ENCODE results near the gene SKI. TPM values are rescaled to one million over a fixed set of nuclear protein-coding genes. Genes with fewer than 3 reads are reported as not detected.
A peak's percentile ranks its signal among the peaks of the same experiment; 100 is the strongest.

Gene SKI
- total and polyA plus RNA-seq, 9 of the 15 experiments (the other 6 are each of a cell fraction or from before 2014, with no cell fraction given) = 0.10 to 60.5 (median 4.6) TPM

DNA sequence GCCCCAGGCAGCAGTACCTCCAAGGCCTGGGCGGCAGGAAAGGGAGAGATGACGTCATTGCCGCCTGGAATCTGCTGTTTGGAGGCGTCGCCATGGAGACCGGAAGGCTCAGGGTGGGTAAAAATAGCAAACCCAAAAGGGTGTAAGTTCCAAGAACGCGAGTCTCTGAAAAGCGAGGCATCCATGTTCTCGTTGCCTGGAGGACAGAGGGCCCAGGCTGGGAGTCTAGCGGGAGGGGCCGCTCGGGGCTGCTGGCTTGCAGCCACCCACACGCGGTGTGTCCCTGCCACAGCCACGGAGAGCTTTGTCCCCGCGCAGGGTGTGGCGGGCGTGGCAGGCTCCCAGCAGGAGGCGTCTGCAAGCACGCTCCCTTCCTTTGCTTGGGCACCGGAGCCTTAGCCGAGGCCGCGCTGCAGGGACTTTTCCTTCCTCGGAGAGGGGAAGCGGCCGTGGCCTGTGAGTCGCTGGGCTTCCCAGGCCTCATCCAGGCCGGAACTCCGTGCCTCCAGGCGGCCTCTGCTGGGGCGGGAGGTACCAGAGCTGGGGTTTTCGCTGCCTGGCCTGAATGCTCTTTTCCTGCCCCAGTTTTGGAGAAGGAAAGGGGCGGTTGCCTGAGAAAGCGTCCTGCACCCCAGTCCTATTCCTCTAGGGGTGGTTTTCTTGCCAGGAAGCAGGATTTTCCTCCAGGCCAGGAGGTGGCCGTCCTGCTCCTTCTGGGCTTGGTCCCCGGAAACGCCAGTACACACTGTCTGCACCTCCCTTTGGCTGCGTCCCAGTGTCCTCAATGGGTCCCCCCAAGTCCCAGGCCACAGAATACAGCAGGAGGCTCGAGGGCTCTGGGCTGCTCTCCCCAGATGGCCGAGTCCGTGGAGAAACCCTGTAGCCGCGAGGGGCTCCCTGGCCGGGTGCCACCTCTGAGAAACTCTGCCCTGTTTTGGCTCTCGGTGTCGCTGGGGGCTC lies 15.3 kb upstream of the SKI start (continued):
- TF ChIP-seq ETV6 (IDR thresholded peaks at IDR 0.05; ENCODE audit: borderline replicate concordance in 1 of 2, low read depth in 2 of 2, low read length in 1 of 2) = no peak
- no peak for TF ChIP-seq ETV6 (CRISPR knock-in tag; IDR thresholded peaks at IDR 0.05; ENCODE audit: borderline replicate concordance)
- TF ChIP-seq ZNF232 (CRISPR knock-in tag; IDR thresholded peaks at IDR 0.05) = no peak
- no peak for TF ChIP-seq MBD2 (IDR thresholded peaks at IDR 0.05; ENCODE audit: borderline replicate concordance, low read depth)
- TF ChIP-seq, protein P1, sequence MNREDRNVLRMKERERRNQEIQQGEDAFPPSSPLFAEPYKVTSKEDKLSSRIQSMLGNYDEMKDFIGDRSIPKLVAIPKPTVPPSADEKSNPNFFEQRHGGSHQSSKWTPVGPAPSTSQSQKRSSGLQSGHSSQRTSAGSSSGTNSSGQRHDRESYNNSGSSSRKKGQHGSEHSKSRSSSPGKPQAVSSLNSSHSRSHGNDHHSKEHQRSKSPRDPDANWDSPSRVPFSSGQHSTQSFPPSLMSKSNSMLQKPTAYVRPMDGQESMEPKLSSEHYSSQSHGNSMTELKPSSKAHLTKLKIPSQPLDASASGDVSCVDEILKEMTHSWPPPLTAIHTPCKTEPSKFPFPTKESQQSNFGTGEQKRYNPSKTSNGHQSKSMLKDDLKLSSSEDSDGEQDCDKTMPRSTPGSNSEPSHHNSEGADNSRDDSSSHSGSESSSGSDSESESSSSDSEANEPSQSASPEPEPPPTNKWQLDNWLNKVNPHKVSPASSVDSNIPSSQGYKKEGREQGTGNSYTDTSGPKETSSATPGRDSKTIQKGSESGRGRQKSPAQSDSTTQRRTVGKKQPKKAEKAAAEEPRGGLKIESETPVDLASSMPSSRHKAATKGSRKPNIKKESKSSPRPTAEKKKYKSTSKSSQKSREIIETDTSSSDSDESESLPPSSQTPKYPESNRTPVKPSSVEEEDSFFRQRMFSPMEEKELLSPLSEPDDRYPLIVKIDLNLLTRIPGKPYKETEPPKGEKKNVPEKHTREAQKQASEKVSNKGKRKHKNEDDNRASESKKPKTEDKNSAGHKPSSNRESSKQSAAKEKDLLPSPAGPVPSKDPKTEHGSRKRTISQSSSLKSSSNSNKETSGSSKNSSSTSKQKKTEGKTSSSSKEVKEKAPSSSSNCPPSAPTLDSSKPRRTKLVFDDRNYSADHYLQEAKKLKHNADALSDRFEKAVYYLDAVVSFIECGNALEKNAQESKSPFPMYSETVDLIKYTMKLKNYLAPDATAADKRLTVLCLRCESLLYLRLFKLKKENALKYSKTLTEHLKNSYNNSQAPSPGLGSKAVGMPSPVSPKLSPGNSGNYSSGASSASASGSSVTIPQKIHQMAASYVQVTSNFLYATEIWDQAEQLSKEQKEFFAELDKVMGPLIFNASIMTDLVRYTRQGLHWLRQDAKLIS (CRISPR knock-in tag; IDR thresholded peaks at IDR 0.05) = peak; percentile 83; the same call in 1 of the 2 replicates
- TF ChIP-seq ZNF717 (CRISPR knock-in tag; IDR thresholded peaks at IDR 0.05) = no peak
- no peak for TF ChIP-seq CBX8 (IDR thresholded peaks at IDR 0.05; ENCODE audit: borderline replicate concordance, extremely low read depth, low read depth, low read length, poor library complexity, severe bottlenecking)
- TF ChIP-seq, protein P2, sequence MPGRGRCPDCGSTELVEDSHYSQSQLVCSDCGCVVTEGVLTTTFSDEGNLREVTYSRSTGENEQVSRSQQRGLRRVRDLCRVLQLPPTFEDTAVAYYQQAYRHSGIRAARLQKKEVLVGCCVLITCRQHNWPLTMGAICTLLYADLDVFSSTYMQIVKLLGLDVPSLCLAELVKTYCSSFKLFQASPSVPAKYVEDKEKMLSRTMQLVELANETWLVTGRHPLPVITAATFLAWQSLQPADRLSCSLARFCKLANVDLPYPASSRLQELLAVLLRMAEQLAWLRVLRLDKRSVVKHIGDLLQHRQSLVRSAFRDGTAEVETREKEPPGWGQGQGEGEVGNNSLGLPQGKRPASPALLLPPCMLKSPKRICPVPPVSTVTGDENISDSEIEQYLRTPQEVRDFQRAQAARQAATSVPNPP (IDR thresholded peaks at IDR 0.05; ENCODE audit: borderline replicate concordance, insufficient read depth, insufficient read length) = no peak
- no peak for TF ChIP-seq SLC30A9 (CRISPR knock-in tag; IDR thresholded peaks at IDR 0.05)
- TF ChIP-seq EWSR1 (IDR thresholded peaks at IDR 0.05; ENCODE audit: borderline replicate concordance, low read depth, partially characterized antibody) = no peak
- no peak for TF ChIP-seq SOX6 (IDR thresholded peaks at IDR 0.05)
- TF ChIP-seq DNMT1 (IDR thresholded peaks at IDR 0.05) = no peak
- peak; percentile 49 for TF ChIP-seq GABPA (tag; conservative IDR thresholded peaks at IDR 0.05; ENCODE audit: low read depth)
- TF ChIP-seq NR1H2 (CRISPR knock-in tag; IDR thresholded peaks at IDR 0.05) = no peak
- peak; percentile 95 for TF ChIP-seq ZFX (CRISPR knock-in tag; IDR thresholded peaks at IDR 0.05)
- no peak for TF ChIP-seq FIP1L1 (IDR thresholded peaks at IDR 0.05; ENCODE audit: low read depth, low read length, poor library complexity, severe bottlenecking)
- no peak for TF ChIP-seq MTF1 (CRISPR knock-in tag; IDR thresholded peaks at IDR 0.05; ENCODE audit: borderline replicate concordance)
- TF ChIP-seq ZNF778 (CRISPR knock-in tag; IDR thresholded peaks at IDR 0.05) = no peak
- TF ChIP-seq EZH2 (IDR thresholded peaks at IDR 0.05; ENCODE audit: borderline replicate concordance, low read depth, low read length) = no peak
- TF ChIP-seq CEBPB (tag; IDR thresholded peaks at IDR 0.05) = no peak

All from K562 (cell line).